ENCODE data around the gene RAB11FIP5.

DNA sequence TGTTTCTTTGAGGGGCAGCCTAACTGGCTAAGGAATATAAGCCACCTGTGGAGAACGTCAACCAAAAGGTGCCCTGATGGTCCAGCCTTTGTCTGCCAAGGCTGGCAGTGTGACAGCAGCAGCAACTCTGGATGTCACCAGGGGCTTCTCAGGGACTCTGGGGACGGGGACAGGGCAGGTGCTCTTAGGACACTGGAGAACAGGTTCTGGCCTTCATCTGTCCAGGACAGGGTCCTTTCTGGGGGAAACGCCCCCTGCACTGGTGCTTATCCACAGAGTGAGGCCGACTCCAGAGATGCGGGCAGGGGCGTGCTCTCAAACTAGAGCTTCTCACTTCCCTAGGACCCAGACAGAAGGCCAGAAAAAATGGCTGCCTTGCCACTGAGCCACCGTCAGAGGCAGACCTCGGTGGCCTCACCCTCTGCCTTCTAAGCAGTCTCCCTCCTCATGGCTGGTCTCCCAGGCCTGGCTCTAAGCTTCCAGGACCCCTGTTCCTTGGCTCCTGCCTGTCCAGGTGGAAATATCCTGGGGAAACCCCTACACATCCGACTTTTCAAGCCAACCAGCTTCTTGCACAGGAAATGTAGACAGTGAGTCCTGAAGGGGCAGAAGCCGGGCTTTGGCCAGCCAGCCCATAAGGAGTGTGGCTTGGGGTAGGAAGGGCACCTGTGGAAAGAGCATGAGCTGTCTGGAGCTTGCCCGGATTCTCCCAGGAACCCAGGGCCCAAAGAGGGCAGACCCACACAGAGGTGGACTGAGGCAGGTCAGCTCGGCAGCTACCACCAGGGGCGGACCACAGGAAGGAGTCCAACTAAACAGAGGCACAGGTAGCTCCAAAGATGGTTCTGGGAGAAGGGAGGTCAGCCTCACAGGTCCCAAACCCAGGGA is 30.0 kb downstream of the RAB11FIP5 start:
- TF ChIP-seq, protein P1, sequence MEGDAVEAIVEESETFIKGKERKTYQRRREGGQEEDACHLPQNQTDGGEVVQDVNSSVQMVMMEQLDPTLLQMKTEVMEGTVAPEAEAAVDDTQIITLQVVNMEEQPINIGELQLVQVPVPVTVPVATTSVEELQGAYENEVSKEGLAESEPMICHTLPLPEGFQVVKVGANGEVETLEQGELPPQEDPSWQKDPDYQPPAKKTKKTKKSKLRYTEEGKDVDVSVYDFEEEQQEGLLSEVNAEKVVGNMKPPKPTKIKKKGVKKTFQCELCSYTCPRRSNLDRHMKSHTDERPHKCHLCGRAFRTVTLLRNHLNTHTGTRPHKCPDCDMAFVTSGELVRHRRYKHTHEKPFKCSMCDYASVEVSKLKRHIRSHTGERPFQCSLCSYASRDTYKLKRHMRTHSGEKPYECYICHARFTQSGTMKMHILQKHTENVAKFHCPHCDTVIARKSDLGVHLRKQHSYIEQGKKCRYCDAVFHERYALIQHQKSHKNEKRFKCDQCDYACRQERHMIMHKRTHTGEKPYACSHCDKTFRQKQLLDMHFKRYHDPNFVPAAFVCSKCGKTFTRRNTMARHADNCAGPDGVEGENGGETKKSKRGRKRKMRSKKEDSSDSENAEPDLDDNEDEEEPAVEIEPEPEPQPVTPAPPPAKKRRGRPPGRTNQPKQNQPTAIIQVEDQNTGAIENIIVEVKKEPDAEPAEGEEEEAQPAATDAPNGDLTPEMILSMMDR (IDR thresholded peaks at IDR 0.05): no peak
- no peak for TF ChIP-seq POLR2A (IDR thresholded peaks at IDR 0.05)
